22Rv1 (cell line): ENCODE measurements around the gene DNMT3A.

Experiments
- H3K27ac ChIP-seq: fragments of 450-650 bp; 2 replicates; pipeline ENCODE4 v1.5.1; 2017
- ZFX ChIP-seq: fragments of 450-650 bp; IDR thresholded peaks from 2 replicates; pipeline ENCODE4 v1.6.1; 2017; ENCODE audit warnings: antibody characterized with exemption, borderline replicate concordance
- TF ChIP-seq, protein P1 (sequence below): fragments of 450-650 bp; IDR thresholded peaks from 2 replicates; pipeline ENCODE4 v1.5.1; 2017; ENCODE audit warnings: mild to moderate bottlenecking

The DNMT3A gene

DNA sequence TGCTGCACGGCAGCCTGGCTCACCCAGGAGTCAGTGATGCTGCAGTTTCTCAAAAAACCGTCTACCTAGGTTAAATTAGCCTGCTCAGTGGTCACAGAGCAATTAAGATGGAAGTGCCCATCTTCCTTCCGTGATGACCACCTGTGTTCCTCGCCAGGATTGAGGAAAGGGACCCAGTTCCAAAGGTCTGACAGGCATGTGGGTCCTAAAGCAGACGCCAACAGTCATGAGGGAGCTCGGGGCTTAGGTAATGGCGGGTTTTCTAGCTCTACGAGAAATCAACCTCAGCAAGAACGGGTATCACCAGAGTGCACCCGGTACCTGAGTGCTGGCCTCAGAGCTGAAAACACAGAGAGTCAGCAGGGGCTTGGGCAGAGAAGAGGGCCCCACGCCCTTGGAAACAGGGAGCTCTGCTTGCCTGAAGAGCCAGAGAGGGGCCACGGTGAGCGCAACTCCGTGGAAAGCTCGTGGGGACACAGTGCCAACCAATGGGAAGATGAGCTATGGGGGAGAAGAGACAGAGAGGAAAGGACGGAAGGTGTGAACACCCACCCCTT, 34.3 kb upstream of the DNMT3A start:
- H3K27ac ChIP-seq = no peak overlapping the region
- TF ChIP-seq, protein P1, sequence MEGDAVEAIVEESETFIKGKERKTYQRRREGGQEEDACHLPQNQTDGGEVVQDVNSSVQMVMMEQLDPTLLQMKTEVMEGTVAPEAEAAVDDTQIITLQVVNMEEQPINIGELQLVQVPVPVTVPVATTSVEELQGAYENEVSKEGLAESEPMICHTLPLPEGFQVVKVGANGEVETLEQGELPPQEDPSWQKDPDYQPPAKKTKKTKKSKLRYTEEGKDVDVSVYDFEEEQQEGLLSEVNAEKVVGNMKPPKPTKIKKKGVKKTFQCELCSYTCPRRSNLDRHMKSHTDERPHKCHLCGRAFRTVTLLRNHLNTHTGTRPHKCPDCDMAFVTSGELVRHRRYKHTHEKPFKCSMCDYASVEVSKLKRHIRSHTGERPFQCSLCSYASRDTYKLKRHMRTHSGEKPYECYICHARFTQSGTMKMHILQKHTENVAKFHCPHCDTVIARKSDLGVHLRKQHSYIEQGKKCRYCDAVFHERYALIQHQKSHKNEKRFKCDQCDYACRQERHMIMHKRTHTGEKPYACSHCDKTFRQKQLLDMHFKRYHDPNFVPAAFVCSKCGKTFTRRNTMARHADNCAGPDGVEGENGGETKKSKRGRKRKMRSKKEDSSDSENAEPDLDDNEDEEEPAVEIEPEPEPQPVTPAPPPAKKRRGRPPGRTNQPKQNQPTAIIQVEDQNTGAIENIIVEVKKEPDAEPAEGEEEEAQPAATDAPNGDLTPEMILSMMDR = no peak
- no peak for TF ChIP-seq ZFX

DNA sequence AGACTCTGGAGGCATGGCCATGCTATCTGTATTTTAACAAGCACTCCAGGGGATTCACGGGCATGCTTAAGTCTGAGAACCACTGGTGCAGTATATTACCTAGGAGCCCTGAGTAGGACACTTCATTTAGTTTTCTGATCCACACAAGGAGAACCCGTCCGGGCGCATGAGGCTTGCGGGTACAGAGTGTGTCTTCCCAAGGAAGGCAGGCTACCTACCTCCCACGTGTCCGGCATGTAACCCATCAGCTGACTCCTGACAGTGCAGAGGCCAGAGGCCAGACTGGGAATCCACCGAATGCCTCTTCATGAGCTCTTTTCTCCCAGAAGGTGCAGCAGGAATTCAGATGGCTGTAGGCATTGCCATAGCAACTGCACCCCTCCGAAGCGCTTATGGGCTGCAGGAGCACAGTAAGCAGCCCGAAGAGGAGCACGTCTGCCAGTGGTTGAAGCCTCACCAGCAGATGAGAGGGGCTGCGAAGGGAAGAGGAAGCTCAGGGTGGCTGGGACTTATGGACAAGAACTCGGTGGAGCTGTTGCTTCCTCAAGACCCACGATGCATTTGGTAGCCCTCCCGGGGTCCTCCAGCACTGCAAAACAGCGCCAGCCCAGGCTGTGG, 33.8 kb upstream of the DNMT3A start:
- no peak overlapping the region for H3K27ac ChIP-seq
- TF ChIP-seq ZFX = no peak
- TF ChIP-seq, protein P1 = no peak

DNA sequence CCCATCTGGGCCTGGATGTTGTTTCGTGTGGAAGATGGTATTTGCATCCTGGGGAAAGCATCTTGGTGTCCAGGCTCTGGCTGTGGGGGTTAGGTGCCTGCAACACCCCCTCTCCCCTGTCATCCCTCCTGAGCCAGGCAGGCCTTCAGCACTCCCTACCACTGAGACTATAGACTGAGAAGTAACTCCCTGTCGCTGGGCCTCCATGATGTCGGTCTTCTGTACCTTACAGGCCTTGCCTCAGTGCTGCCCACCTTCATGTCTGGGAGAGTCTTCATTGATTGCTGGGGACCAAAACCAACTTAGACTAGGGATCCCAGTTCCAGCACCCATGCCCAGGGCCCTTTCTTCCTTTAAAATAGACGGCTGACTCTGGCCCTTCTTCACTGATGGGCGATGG, 33.1 kb upstream of the DNMT3A start:
- TF ChIP-seq, protein P1 = no peak
- TF ChIP-seq ZFX = no peak
- H3K27ac ChIP-seq = no peak overlapping the region

DNA sequence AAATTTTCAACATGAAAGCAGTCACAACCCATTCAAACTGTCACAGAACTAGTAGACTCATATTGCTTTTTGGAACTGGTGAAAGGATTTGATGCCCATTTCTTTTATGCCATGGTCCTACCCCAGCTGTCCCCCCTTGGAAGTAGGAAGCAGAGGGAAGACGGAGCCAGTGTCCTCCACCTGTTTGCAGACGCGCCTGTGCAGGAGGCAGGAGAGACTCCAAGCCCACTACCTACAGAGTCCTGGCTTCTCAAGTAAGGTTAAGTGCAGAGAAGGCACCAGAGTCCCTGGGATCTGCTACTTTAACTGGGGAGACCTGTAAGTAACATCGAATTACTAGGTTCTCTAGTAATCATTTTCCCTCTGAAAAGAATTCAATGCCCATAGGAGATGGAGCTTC, 32.7 kb upstream of the DNMT3A start:
- TF ChIP-seq, protein P1 = no peak
- TF ChIP-seq ZFX = no peak
- no peak overlapping the region for H3K27ac ChIP-seq

DNA sequence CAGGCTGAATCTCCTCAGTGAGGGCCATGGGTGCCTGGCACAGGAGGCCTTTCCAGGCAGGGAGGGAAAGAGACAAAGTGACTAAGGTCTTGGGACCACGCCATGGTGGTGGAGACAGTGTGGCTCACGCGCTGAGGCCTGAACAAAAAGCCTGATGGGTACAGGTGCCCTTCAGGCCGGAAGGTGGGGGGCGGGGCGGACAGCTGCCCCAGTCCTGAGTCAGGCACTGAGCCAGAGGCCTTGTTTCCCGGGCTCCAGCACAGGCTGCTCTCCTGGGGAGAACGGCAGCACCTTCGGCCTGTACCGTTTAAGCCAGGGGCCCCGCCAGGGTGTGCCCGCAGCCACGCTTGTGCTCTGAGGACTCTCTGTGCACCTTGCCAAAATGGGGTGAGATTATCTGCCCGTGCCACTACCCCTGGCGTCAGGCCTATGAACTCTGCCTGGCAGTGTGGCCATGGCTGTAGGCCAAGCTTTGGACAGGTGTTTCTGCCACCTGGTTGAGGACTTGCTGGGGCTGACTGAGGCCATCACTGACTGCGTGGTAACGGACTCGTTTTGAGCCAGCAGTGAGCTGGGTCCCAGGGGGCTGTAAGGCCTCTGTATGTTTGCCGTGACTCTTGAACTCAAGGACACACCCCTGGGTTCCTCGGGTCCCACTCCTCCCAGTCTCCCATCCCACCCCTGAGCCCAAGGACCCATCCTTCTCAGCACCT, 31.7 kb upstream of the DNMT3A start:
- no peak overlapping the region for H3K27ac ChIP-seq
- TF ChIP-seq, protein P1 = no peak
- no peak for TF ChIP-seq ZFX

DNA sequence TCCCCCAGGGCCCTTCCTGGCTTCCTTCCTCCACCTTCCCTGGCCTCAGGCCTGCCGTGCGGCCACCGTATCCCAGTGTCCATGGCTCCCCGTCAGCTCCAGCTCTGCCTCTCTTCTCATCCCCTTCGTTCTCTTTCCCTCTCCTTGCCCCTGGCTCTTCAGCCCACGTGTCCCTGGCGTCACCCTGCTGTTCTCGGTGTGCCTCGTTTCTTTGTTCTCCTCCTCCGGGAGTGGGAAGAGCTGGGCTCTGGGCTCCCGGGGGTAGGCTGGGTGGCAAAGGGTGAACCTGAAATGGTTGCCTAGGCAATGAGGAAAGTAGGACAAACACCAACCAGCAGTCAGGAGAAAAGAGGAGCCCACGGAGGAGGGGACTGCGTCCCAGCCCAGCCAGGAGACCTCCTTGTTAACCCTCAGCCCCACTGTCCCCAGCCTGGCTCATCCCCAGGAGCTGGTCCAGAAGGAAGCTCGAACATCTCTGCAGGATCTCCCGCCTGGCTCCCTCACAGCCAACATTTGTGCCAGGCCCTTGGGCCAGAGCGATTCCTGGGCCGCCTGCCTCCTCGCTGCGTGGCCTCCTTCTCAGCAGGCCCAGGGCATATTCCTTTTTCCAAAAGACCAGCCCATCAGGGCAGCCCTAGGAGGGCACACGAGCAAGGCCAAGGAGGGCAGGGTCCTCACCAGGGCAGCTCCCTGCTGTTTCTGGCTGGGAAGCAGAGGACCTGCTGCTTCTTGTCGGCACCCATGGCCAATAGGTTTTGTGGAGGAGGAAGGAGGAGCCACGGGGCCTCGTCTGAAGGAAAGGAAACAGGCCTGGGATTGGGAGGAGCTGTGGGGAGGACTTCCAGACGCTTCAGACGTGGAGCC, 30.9 kb upstream of the DNMT3A start:
- TF ChIP-seq, protein P1 = no peak
- TF ChIP-seq ZFX = no peak
- no peak overlapping the region for H3K27ac ChIP-seq
